ENCODE measurements around the gene LMBRD2. TPM values are rescaled to one million over a fixed set of nuclear protein-coding genes. Genes with fewer than 3 reads are reported as not detected.

The LMBRD2 gene
- total RNA-seq, 2 experiments from 2014 or later, result 9.3 to 11.5 TPM

GRCh38 chr5:36096486-36096885, 55.2 kb downstream of the LMBRD2 start:
- Mint-ChIP-seq H3K4me3 (no peak overlapping the region), H3K27ac (no peak overlapping the region), H3K4me1 (no peaks in the 10 kb centered on the region), H3K27me3 (no peaks in the 10 kb centered on the region), H3K9me3 (peaks cover 3% of the 10 kb centered on the region), H3K36me3 (peaks cover 5% of the 10 kb centered on the region)
- no peak for DNase-seq

- H3K9me3 Mint-ChIP-seq, result peaks cover 9% of the 10 kb centered on the region
- H3K27me3 Mint-ChIP-seq, result peaks cover 8% of the 10 kb centered on the region
- H3K36me3 Mint-ChIP-seq, result no peaks in the 10 kb centered on the region
- no peak overlapping the region for H3K4me3 Mint-ChIP-seq
- no peaks in the 10 kb centered on the region for H3K4me1 Mint-ChIP-seq
- no peak overlapping the region for H3K27ac Mint-ChIP-seq
- peak; percentile 10 for DNase-seq
Observed at GRCh38 chr5:36089989-36090388, 61.7 kb downstream of the LMBRD2 start.

GRCh38 chr5:36079200-36079781, 72.4 kb downstream of the LMBRD2 start:
- Mint-ChIP-seq H3K4me1 (peaks cover 1% of the 10 kb centered on the region), H3K27me3 (peaks cover 16% of the 10 kb centered on the region)
- peak; percentile 9 for DNase-seq

GRCh38 chr5:36078430-36078829, 73.3 kb downstream of the LMBRD2 start:
- Mint-ChIP-seq H3K27ac (no peak overlapping the region), H3K4me1 (peaks cover 3% of the 10 kb centered on the region), H3K9me3 (no peaks in the 10 kb centered on the region), H3K36me3 (no peaks in the 10 kb centered on the region), H3K4me3 (no peak overlapping the region), H3K27me3 (peaks cover 13% of the 10 kb centered on the region)
- DNase-seq, result no peak

More at GRCh38 chr5:36079200-36079781, 72.4 kb downstream of the LMBRD2 start:
- H3K36me3 Mint-ChIP-seq, result no peaks in the 10 kb centered on the region
- H3K4me3 Mint-ChIP-seq, result no peak overlapping the region
- no peaks in the 10 kb centered on the region for H3K9me3 Mint-ChIP-seq
- H3K27ac Mint-ChIP-seq, result no peak overlapping the region

GRCh38 chr5:36073595-36074216, 78.0 kb downstream of the LMBRD2 start:
- H3K36me3 Mint-ChIP-seq, result no peaks in the 10 kb centered on the region
- H3K4me1 Mint-ChIP-seq, result peaks cover 5% of the 10 kb centered on the region
- no peaks in the 10 kb centered on the region for H3K9me3 Mint-ChIP-seq
- peaks cover 9% of the 10 kb centered on the region for H3K27me3 Mint-ChIP-seq
- peak; percentile 4 for DNase-seq
- H3K27ac Mint-ChIP-seq, result no peak overlapping the region
- no peak overlapping the region for H3K4me3 Mint-ChIP-seq

GRCh38 chr5:36070687-36071571, 80.8 kb downstream of the LMBRD2 start:
- H3K36me3 Mint-ChIP-seq, result no peaks in the 10 kb centered on the region
- no peaks in the 10 kb centered on the region for H3K9me3 Mint-ChIP-seq
- no peak overlapping the region for H3K27ac Mint-ChIP-seq
- DNase-seq, result no peak
- H3K4me1 Mint-ChIP-seq, result peaks cover 11% of the 10 kb centered on the region
- peak overlapping the region; percentile 2 for H3K4me3 Mint-ChIP-seq
- peaks cover 34% of the 10 kb centered on the region for H3K27me3 Mint-ChIP-seq

GRCh38 chr5:36068751-36069281, 82.9 kb downstream of the LMBRD2 start:
- no peak overlapping the region for H3K27ac Mint-ChIP-seq
- peaks cover 11% of the 10 kb centered on the region for H3K4me1 Mint-ChIP-seq
- peaks cover 47% of the 10 kb centered on the region for H3K27me3 Mint-ChIP-seq
- no peaks in the 10 kb centered on the region for H3K36me3 Mint-ChIP-seq
- no peak for DNase-seq
- H3K9me3 Mint-ChIP-seq, result no peaks in the 10 kb centered on the region
- H3K4me3 Mint-ChIP-seq, result no peak overlapping the region

- Mint-ChIP-seq H3K36me3 (no peaks in the 10 kb centered on the region), H3K4me3 (peak within 1 kb of the TSS; percentile 20), H3K27ac (no peak within 1 kb of the TSS), H3K27me3 (peaks cover 47% of the 10 kb centered on the region), H3K4me1 (peaks cover 8% of the 10 kb centered on the region), H3K9me3 (no peaks in the 10 kb centered on the region)
- DNase-seq, result no peak
Observed at GRCh38 chr5:36066540-36067210, 85.0 kb downstream of the LMBRD2 start, which contains the start of gene UGT3A2. Gene UGT3A2, minus strand, starts transcription at chr5:36066882. Its CDS starts 93 bp downstream, at chr5:36066789.

- H3K4me3 Mint-ChIP-seq, result no peak overlapping the region
- no peaks in the 10 kb centered on the region for H3K9me3 Mint-ChIP-seq
- H3K27ac Mint-ChIP-seq, result no peak overlapping the region
- no peaks in the 10 kb centered on the region for H3K36me3 Mint-ChIP-seq
- no peak for DNase-seq
- peaks cover 6% of the 10 kb centered on the region for H3K4me1 Mint-ChIP-seq
- peaks cover 47% of the 10 kb centered on the region for H3K27me3 Mint-ChIP-seq
Observed at GRCh38 chr5:36066001-36066539, 85.6 kb downstream of the LMBRD2 start.

GRCh38 chr5:36060420-36060887, 91.2 kb downstream of the LMBRD2 start:
- DNase-seq, result no peak
- H3K27me3 Mint-ChIP-seq, result peaks cover 13% of the 10 kb centered on the region
- no peaks in the 10 kb centered on the region for H3K4me1 Mint-ChIP-seq
- no peak overlapping the region for H3K4me3 Mint-ChIP-seq
- H3K9me3 Mint-ChIP-seq, result no peaks in the 10 kb centered on the region
- H3K36me3 Mint-ChIP-seq, result no peaks in the 10 kb centered on the region
- H3K27ac Mint-ChIP-seq, result no peak overlapping the region

GRCh38 chr5:36059571-36060419, 91.9 kb downstream of the LMBRD2 start:
- no peak for DNase-seq
- peaks cover 13% of the 10 kb centered on the region for H3K27me3 Mint-ChIP-seq
- no peak overlapping the region for H3K4me3 Mint-ChIP-seq
- H3K9me3 Mint-ChIP-seq, result no peaks in the 10 kb centered on the region
- no peak overlapping the region for H3K27ac Mint-ChIP-seq
- no peaks in the 10 kb centered on the region for H3K36me3 Mint-ChIP-seq
- H3K4me1 Mint-ChIP-seq, result no peaks in the 10 kb centered on the region

GRCh38 chr5:36058776-36059175, 92.9 kb downstream of the LMBRD2 start:
- Mint-ChIP-seq H3K4me3 (no peak overlapping the region), H3K27ac (no peak overlapping the region), H3K36me3 (no peaks in the 10 kb centered on the region), H3K4me1 (peaks cover 2% of the 10 kb centered on the region), H3K27me3 (peaks cover 5% of the 10 kb centered on the region), H3K9me3 (no peaks in the 10 kb centered on the region)
- no peak for DNase-seq

GRCh38 chr5:36057386-36057785, 94.3 kb downstream of the LMBRD2 start:
- H3K36me3 Mint-ChIP-seq, result no peaks in the 10 kb centered on the region
- peaks cover 5% of the 10 kb centered on the region for H3K27me3 Mint-ChIP-seq
- DNase-seq, result no peak

GRCh38 chr5:36056422-36056821, 95.3 kb downstream of the LMBRD2 start:
- H3K9me3 Mint-ChIP-seq, result no peaks in the 10 kb centered on the region
- H3K27me3 Mint-ChIP-seq, result peaks cover 5% of the 10 kb centered on the region
- DNase-seq, result no peak
- H3K36me3 Mint-ChIP-seq, result no peaks in the 10 kb centered on the region
- H3K4me1 Mint-ChIP-seq, result peaks cover 2% of the 10 kb centered on the region
- no peak overlapping the region for H3K27ac Mint-ChIP-seq
- H3K4me3 Mint-ChIP-seq, result no peak overlapping the region

More at GRCh38 chr5:36057386-36057785, 94.3 kb downstream of the LMBRD2 start:
- H3K9me3 Mint-ChIP-seq, result no peaks in the 10 kb centered on the region
- peaks cover 2% of the 10 kb centered on the region for H3K4me1 Mint-ChIP-seq
- H3K27ac Mint-ChIP-seq, result no peak overlapping the region
- no peak overlapping the region for H3K4me3 Mint-ChIP-seq
